ENCODE measurements around the gene PODN.

GRCh38 chr1:53115403-53116306 is 53.6 kb downstream of the PODN start:
- TF ChIP-seq EZH2phosphoT487 (IDR thresholded peaks at IDR 0.05; ENCODE audit: low read depth), result no peak
- no peak for TF ChIP-seq CTCF (IDR thresholded peaks at IDR 0.05; ENCODE audit: low read depth, low read length)
